ENCODE measurements around the gene TRAF3IP3. TPM values are rescaled to one million over a fixed set of nuclear protein-coding genes. Genes with fewer than 3 reads are reported as not detected.

The TRAF3IP3 gene
- total and polyA plus RNA-seq, 2 of the 13 experiments (the other 11 are each of a cell fraction or from before 2014, with no cell fraction given): not detected

GRCh38 chr1:209827384-209828262, 71.8 kb downstream of the TRAF3IP3 start, which contains the start of gene UTP25 (continued):
- no peak for TF ChIP-seq ZNF264 (CRISPR knock-in tag; IDR thresholded peaks at IDR 0.05)
- no peak for TF ChIP-seq ESRRA (CRISPR knock-in tag; IDR thresholded peaks at IDR 0.05; ENCODE audit: low read depth)
- peak; percentile 99; the same call in 1 of the 2 replicates for TF ChIP-seq NR0B2 (CRISPR knock-in tag; IDR thresholded peaks at IDR 0.05)
- 0 out of 2 replicates have a peak, but pooled peaks have one; percentile 40 for TF ChIP-seq BRCA1 (CRISPR knock-in tag; IDR thresholded peaks at IDR 0.05)
- TF ChIP-seq THAP11 (CRISPR knock-in tag; IDR thresholded peaks at IDR 0.05): peak; percentile 95
- TF ChIP-seq ONECUT2 (CRISPR knock-in tag; IDR thresholded peaks at IDR 0.05): no peak
- TF ChIP-seq MAX (IDR thresholded peaks at IDR 0.05): peak; percentile 100
- TF ChIP-seq HOXD1 (CRISPR knock-in tag; IDR thresholded peaks at IDR 0.05): 0 out of 2 replicates have a peak, but pooled peaks have one; percentile 35
- peak; percentile 79 for TF ChIP-seq GABPA (IDR thresholded peaks at IDR 0.05; ENCODE audit: low read depth, low read length)
- TF ChIP-seq GABPA (CRISPR knock-in tag; IDR thresholded peaks at IDR 0.05; ENCODE audit: low read depth): peak; percentile 97
- no peak for TF ChIP-seq ZSCAN12 (CRISPR knock-in tag; IDR thresholded peaks at IDR 0.05)
- TF ChIP-seq IKZF5 (CRISPR knock-in tag; IDR thresholded peaks at IDR 0.05): peak; percentile 76
- TF ChIP-seq ZNF263 (CRISPR knock-in tag; IDR thresholded peaks at IDR 0.05): no peak
- TF ChIP-seq ZSCAN31 (CRISPR knock-in tag; IDR thresholded peaks at IDR 0.05; ENCODE audit: low read depth): peak; percentile 86
- no peak for TF ChIP-seq ZNF512B (CRISPR knock-in tag; IDR thresholded peaks at IDR 0.05; ENCODE audit: borderline replicate concordance)
- no peak for TF ChIP-seq TBX3 (IDR thresholded peaks at IDR 0.05; ENCODE audit: borderline replicate concordance)
- peak; percentile 95 for TF ChIP-seq YEATS4 (CRISPR knock-in tag; IDR thresholded peaks at IDR 0.05; ENCODE audit: borderline replicate concordance)
- peak; percentile 43 for TF ChIP-seq ZNF883 (CRISPR knock-in tag; IDR thresholded peaks at IDR 0.05; ENCODE audit: not compliant biosample characterization)
- TF ChIP-seq ZBTB7A (CRISPR knock-in tag; IDR thresholded peaks at IDR 0.05): no peak
- TF ChIP-seq ELF3 (CRISPR knock-in tag; IDR thresholded peaks at IDR 0.05): peak; percentile 99
- TF ChIP-seq SMC3 (IDR thresholded peaks at IDR 0.05; ENCODE audit: low read length): no peak
- peak; percentile 82; the same call in 1 of the 2 replicates for TF ChIP-seq KAT7 (CRISPR knock-in tag; IDR thresholded peaks at IDR 0.05; ENCODE audit: borderline replicate concordance)
- peak; percentile 54; the same call in 1 of the 2 replicates for TF ChIP-seq NR2F2 (IDR thresholded peaks at IDR 0.05; ENCODE audit: borderline replicate concordance, low read depth)
- TF ChIP-seq ZNF704 (CRISPR knock-in tag; IDR thresholded peaks at IDR 0.05; ENCODE audit: borderline replicate concordance): peak; percentile 74
- TF ChIP-seq ZNF556 (CRISPR knock-in tag; IDR thresholded peaks at IDR 0.05; ENCODE audit: borderline replicate concordance): peak; percentile 67; the same call in 1 of the 2 replicates

Data from HepG2 (cell line).